Muscle of arm (tissue), 12 donors: ENCODE data around the gene GMEB2. TPM values are rescaled to one million over a fixed set of nuclear protein-coding genes. Genes with fewer than 3 reads are reported as not detected.

Source experiments
- DNase-seq: peaks from one replicate; pipeline ENCODE4 v3.0.0-alpha.2; 2013
- polyA plus RNA-seq, 12 donors: library from polyadenylated mRNA; unstranded; fragments of 120-200 nt; gene quantifications; one replicate each; pipeline ENCODE4 v1.2.1, GENCODE V29; 2013; ENCODE audit not compliant: insufficient read length in 12 of 12

Gene GMEB2
- polyA plus RNA-seq, 12 donors: 5.8 to 11.0 (median 7.1) TPM; not detected in 1

DNA sequence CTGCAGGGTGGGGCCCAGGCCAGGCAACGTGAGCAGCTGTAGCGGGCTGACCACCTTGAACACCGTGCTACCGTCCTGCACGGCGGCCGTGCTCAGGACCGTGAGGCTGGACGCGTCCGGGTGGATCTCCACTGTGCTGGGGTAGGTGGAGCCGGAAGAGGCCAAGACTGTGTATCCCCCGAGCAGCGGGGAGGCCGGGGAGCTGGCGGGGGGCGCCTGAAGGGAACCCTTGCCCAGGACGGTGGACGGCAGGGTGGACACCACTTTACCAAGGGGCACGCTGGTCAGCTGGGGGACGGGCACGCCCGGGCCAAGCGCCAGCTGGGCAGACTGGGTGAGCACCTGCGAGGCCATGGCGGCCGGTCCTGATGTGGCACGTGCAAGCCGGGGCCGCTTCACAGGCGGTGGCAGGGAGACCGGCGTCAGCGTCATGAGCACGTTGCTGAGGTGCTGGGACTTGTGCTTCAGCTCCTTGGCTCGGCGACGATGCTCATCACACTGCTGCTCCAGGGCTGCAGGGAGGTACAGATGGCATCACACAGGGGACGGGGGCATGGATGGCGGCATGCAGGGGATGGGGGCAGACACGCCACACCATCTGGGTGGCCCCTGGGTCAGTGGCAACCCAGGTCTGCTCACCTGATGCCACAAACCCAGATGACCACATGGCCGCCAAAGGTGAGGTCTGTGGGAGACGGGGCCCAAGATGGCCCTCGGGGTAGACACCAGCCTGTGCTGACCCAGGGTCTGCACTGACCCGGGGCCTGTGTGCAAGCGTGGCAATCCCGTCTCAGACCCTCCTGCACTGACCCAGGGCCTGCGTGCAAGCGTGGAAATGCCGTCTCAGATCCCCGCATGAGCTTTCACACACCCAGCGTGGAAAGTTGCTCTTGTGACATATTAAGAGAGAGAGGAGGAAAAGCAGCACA is 36.4 kb downstream of the GMEB2 start:
- no peak for DNase-seq

DNA sequence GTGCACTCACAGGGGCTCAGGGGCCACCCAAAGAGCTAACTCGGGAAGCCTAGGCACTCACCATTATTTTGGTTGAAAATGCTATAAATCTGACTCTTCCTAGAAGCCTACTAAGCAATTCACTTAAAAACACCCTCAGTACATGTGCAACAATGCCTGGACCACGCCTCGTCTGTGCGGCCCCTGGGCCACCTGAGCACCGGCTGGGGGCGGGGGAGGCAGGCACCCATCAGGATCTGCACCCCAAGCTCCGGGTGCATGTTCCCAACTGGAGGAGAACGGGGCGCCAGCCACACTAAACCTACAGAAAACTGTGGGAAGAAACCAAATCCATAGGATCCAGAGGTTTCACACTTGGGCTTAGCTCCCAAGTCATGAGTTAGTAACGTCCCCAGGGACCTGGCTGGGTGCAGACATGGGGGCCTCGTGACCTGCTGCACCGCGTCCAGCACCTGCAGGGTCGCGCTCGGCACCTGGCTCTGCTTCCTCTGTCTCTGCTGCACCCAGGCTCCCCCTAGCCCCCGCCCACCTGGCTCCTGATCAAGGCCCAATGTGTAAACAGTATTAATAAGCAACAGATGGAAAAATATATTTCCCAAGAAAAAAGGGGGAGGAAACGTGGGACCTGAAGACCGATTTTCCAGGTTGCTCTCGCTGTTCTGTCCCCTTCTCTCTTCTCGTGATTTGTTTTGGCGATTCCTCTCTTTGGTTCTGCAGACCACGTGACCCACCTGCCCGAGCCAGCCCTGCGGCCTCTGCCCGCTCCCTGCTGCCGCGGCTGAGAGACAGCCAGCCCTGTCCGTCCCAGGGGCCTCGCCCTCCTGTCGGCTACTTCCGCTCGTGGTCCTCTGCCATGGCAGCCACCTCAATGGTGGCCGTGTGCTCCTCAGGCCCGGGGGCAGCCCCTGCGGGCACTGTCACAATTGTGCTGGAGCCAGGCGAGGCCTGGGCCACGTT is 37.4 kb downstream of the GMEB2 start:
- no peak for DNase-seq

DNA sequence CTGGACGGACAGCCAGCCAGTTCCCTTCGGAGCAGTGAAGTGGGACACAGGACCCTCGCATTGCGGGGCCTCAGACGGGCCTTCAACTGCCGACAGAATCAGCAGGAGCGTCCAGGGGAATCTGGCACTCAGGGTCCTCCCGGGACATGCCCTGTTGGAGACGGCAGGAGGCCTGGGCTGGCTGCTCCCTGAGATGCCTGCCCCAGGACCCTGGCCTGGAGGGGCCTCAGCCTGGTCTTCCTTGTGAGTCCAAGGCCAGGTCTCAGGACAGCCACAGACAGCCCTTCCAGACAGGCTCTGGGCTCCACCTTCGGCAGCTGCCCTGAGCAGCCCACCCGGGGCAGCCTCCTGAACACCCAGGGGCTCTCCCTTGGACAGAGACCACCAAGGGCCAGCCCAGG is 38.3 kb downstream of the GMEB2 start:
- DNase-seq: no peak

DNA sequence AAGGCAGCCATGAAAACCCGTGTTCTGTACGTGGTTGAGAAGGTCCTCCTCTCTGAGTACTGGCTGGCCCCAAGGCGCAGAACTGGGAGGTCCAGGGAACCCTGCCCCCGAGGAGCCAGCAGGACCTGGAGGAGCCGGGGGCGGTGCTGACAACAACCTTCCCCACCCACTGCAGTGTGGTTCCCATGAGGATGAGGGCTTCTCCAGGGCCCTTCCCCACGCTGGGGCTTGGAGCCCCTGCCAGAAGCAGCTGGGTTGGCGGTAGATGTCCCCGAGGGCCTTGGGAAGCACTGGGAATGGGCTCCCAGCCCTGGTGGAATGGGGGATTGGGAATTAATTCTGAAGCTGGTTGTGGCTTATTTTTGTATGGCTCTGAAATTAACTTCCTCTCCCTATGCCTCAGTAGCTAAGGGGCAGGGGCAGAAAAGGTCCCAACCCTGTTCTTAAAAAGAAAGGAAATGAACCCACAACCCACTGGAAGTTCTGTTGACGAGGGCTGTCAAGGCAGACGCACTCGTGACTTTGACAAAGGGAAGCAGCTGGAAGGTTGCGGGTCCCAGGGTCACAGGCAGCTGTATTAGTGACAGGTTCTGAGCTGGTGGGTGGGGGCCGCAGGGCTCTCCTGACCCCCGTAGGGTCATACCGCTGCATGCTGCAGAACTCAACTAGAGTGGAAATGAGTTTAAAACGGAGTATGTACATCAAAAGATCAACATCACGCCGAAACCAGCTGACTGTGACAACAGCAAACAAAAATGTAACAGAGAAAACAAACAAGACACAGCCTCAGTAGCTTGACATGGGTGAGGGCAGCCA is 38.9 kb downstream of the GMEB2 start:
- no peak for DNase-seq

DNA sequence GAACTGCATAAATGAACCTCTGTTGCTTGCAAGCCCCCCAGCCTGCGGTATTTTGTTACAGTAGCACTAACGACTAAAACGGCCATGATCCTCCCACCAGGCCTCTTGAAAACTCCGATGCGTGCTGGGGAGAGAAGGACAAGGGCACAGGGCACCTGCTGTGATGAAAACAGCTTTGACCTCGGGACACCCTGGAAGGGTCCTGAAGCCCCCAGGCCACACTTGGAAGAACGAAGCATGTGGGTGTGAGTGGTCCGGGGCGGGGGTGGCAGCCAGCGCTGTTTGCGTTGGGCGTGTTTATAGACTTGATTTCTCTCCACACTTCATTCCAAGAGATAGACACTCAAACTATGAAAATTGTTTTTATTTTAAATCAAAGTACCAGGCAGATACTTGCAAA is 39.6 kb downstream of the GMEB2 start:
- no peak for DNase-seq

- no peak for DNase-seq
Observed at GRCh38 chr20:63586797-63587196, 40.1 kb downstream of the GMEB2 start.

DNA sequence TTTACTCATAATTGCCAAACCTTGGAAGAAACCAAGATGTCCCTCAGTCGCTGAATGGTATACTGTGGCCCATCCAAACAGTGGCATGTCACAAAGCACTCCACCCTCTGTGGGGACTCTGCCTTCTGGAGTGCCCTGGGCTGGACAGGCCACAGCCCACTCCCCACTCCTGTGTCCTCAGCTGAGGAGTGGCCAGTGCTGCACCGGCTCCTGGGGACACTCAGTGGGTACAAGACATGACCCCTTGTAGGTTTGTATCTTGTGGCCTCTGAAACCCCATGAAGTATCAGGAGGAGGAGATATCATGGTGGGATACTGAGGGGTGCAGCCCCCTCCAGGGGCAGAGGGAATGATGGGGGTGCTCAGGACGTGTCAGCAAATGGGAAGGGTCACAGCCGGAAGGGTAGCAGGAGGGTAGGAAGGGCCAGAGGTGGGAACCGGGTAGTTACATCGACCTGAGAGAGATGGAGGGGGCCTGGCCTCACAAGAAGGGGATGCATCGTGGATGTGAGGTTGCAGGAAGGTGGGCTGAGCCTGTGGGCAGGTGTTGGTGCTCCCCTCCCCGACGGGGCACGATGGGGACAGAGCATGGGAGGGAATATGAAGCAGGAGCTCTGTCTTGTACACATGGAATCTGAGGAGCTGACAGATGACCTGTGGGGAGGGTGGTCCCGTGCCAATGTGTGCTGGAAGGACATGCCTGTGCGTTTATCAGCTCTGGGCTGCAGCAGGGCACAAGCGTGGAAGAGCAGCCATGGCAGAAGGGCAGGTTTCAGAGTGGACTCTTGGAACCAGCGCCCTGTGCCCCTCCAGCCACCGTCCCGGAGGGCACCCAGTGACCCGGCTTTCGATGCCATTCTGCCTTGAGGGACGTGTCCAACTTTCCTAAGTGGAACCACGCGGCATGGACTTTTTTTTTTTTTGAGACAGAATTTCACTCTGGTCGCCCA is 41.0 kb downstream of the GMEB2 start:
- no peak for DNase-seq

DNA sequence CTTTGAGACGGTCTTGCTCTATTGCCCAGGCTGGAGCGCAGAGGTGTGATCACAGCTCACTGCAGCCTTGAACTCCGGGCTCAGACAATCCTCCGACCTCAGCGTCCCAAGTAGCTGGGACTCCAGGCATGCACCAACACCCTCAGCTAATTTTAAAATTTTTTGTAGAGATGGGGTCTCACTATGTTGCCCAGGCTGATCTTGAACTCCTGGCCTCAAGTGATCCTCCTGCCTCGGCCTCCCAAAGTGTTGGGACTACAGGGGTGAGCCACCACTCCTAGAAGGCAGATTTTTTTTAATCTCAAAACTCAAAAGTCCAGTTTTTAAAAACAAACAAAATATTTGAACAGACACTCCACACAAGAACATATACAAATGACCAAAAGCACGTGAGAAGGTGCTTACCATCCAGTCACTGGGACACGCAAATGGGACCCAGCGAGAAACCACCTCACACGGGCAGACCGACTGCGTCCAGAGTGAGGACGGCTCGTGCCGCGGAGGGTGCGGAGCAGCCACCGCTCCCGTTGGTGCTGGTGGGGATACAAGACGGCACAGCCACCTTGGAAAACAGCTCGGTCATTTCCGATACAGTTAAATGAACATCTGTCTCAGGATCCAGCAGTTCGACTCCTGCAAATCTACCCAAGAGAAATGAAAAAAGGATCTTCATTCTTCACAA is 44.4 kb downstream of the GMEB2 start:
- DNase-seq: no peak

GRCh38 chr20:63580796-63581461 is 46.0 kb downstream of the GMEB2 start:
- no peak for DNase-seq

GRCh38 chr20:63579017-63579694 is 47.7 kb downstream of the GMEB2 start:
- no peak for DNase-seq

GRCh38 chr20:63578224-63579016 is 48.5 kb downstream of the GMEB2 start:
- no peak for DNase-seq

DNA sequence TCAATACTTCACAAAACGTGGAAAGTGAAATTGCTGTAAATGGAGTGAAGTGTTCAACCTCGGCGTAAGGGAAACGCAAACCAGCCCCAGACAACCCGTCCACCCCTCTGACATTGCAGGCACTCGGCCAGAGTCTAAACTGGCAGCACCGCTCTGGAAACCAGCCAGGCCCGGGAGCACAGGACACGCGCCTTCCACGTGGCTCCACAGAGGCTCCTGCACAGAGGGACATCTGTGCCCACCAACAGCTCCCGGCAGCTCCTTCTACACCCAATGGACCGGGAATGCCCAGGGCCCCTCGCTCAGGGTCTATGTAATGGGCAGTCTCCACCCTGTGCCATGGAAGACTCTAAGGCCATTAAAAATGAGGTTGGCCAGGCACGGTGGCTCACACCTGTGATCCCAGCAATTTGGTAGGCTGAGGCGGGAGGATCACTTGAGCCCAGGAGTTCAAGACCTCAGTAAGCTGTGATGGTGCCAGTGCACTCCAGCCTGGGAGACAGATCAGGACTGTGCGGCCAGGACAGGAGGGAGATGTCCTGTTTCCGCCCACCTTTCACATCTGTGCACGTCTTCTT is 49.5 kb downstream of the GMEB2 start:
- DNase-seq: no peak

GRCh38 chr20:63576311-63576710 is 50.6 kb downstream of the GMEB2 start:
- no peak for DNase-seq

GRCh38 chr20:63574829-63575743 is 51.8 kb downstream of the GMEB2 start:
- no peak for DNase-seq

GRCh38 chr20:63574156-63574828 is 52.6 kb downstream of the GMEB2 start, which contains the start of gene HELZ2:
TSS of gene HELZ2 (minus strand) at chr20:63574239. CDS start at chr20:63572385, 1,854 bp downstream.
- peak; percentile 58 for DNase-seq
